ENCODE data around the gene EIF4G3.

Gene EIF4G3

DNA sequence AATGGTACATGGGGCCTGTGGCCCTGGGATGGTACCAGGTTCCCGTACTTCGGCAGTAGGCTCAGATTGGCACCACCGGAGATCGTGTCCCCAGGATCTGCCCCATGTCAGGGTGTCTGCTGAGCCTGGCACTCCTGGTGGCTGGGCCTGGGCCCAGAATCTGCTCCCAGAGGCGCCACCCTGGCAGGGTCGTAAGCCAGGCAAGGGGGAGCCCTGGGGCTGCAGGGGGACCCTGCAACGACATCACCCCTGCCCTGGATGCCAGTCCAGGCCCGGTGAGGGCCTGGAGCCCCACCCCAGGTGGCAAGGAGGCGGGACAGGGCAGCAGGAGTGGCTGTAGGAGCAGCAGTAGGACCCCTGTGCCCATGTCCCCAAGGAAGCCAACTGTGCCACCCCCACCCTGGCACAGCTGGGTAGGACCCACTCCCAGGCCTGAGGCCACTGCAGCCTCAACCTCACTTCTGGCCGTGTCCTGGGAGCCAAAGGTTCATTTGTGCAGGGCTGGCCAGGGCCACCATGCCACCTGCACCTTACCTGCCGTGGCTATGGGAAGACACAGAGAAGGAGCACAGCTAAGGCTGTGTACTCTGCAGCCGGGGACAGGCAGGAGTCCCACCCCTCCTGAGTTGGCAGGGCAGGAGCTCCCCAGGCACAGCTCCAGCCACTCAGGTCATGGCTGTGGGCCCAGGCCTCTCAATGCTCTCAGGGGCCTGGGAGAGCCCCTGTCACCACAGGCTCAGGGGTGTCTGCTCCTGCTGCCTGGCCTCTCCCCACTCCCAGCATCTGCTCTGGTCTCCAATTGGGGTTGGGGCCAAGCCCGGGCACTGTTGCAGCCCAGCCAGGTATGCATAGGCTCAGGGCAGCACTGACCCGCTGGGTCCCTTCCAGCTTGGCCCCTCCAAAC lies 141.7 kb downstream of the EIF4G3 start:
- no peaks in the 10 kb centered on the region for H4K20me1 ChIP-seq (ENCODE audit: insufficient read depth, low read length)
- H3K27me3 ChIP-seq (ENCODE audit: insufficient read depth, low read length), result no peaks in the 10 kb centered on the region
- H3K4me2 ChIP-seq (ENCODE audit: low read length), result no peak overlapping the region
- peaks cover 36% of the 10 kb centered on the region for H3K36me3 ChIP-seq (ENCODE audit: insufficient read depth, low read length)
- peaks cover 3% of the 10 kb centered on the region; the same call in 1 of the 2 replicates for H3F3A ChIP-seq (ENCODE audit: insufficient read depth, low read length)
- H2AFZ ChIP-seq (ENCODE audit: low read length), result no peak overlapping the region
- H3K4me1 ChIP-seq (ENCODE audit: insufficient read depth, low read length, severe bottlenecking), result no peaks in the 10 kb centered on the region
- no peak overlapping the region for H3K9ac ChIP-seq (ENCODE audit: low read length)
- no peaks in the 10 kb centered on the region; the same call in 1 of the 2 replicates for H3K79me2 ChIP-seq (ENCODE audit: insufficient read depth, low read length)
- no peak overlapping the region for H3K4me3 ChIP-seq (ENCODE audit: low read depth, low read length, poor library complexity, severe bottlenecking)
- TF ChIP-seq, protein P1, sequence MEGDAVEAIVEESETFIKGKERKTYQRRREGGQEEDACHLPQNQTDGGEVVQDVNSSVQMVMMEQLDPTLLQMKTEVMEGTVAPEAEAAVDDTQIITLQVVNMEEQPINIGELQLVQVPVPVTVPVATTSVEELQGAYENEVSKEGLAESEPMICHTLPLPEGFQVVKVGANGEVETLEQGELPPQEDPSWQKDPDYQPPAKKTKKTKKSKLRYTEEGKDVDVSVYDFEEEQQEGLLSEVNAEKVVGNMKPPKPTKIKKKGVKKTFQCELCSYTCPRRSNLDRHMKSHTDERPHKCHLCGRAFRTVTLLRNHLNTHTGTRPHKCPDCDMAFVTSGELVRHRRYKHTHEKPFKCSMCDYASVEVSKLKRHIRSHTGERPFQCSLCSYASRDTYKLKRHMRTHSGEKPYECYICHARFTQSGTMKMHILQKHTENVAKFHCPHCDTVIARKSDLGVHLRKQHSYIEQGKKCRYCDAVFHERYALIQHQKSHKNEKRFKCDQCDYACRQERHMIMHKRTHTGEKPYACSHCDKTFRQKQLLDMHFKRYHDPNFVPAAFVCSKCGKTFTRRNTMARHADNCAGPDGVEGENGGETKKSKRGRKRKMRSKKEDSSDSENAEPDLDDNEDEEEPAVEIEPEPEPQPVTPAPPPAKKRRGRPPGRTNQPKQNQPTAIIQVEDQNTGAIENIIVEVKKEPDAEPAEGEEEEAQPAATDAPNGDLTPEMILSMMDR (IDR thresholded peaks at IDR 0.05; ENCODE audit: low read length), result no peak
- TF ChIP-seq EZH2 (IDR thresholded peaks at IDR 0.05; ENCODE audit: borderline replicate concordance, low read length), result no peak
- H3K27ac ChIP-seq (ENCODE audit: low read depth, low read length, poor library complexity, severe bottlenecking), result no peak overlapping the region
- peaks cover 25% of the 10 kb centered on the region for H3K9me3 ChIP-seq (ENCODE audit: low read length)
- no peaks in the 10 kb centered on the region for H3K9me2 ChIP-seq (ENCODE audit: low read depth, low read length)

DNA sequence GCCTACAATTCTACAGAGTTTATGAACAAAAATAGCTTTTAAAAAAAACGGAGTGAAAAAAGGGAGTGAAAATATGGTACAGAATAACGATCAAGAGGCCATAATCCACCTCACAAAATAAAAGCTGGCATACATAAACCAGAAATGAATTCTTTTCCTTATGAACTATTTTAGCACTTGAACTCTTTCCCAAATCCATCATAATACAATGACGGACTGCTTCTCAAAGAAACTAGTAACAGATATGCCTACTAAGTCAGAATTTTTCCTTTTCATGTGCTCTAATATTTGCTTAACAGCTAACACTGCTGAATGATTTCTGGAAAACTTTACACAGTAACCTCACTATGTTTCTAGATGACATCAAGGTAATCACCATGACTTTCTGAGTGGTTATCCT lies 144.0 kb downstream of the EIF4G3 start:
- H3K36me3 ChIP-seq (ENCODE audit: insufficient read depth, low read length), result peaks cover 25% of the 10 kb centered on the region

GRCh38 chr1:21030181-21030580 lies 146.5 kb downstream of the EIF4G3 start:
- no peaks in the 10 kb centered on the region for H3K27me3 ChIP-seq (ENCODE audit: insufficient read depth, low read length)
- no peak overlapping the region for H3K4me3 ChIP-seq (ENCODE audit: low read depth, low read length, poor library complexity, severe bottlenecking)
- H2AFZ ChIP-seq (ENCODE audit: low read length), result no peak overlapping the region
- no peak overlapping the region for H3K9ac ChIP-seq (ENCODE audit: low read length)
- no peak overlapping the region for H3K27ac ChIP-seq (ENCODE audit: low read depth, low read length, poor library complexity, severe bottlenecking)
- TF ChIP-seq EZH2 (IDR thresholded peaks at IDR 0.05; ENCODE audit: borderline replicate concordance, low read length), result no peak
- TF ChIP-seq, protein P1 (IDR thresholded peaks at IDR 0.05; ENCODE audit: low read length), result no peak
- H3F3A ChIP-seq (ENCODE audit: insufficient read depth, low read length), result peaks cover 6% of the 10 kb centered on the region; the same call in 1 of the 2 replicates
- no peaks in the 10 kb centered on the region for H3K9me3 ChIP-seq (ENCODE audit: low read length)
- H3K4me2 ChIP-seq (ENCODE audit: low read length), result no peak overlapping the region
- H3K4me1 ChIP-seq (ENCODE audit: insufficient read depth, low read length, severe bottlenecking), result no peaks in the 10 kb centered on the region
- peaks cover 9% of the 10 kb centered on the region for H3K36me3 ChIP-seq (ENCODE audit: insufficient read depth, low read length)
- no peaks in the 10 kb centered on the region for H4K20me1 ChIP-seq (ENCODE audit: insufficient read depth, low read length)
- no peaks in the 10 kb centered on the region; the same call in 1 of the 2 replicates for H3K79me2 ChIP-seq (ENCODE audit: insufficient read depth, low read length)
- H3K9me2 ChIP-seq (ENCODE audit: low read depth, low read length), result no peaks in the 10 kb centered on the region

More for the DNA sequence above, 144.0 kb downstream of the EIF4G3 start:
- no peak overlapping the region for H2AFZ ChIP-seq (ENCODE audit: low read length)
- H3K4me2 ChIP-seq (ENCODE audit: low read length), result no peak overlapping the region
- no peaks in the 10 kb centered on the region for H3K4me1 ChIP-seq (ENCODE audit: insufficient read depth, low read length, severe bottlenecking)
- no peak overlapping the region for H3K27ac ChIP-seq (ENCODE audit: low read depth, low read length, poor library complexity, severe bottlenecking)
- no peak overlapping the region for H3K4me3 ChIP-seq (ENCODE audit: low read depth, low read length, poor library complexity, severe bottlenecking)
- TF ChIP-seq EZH2 (IDR thresholded peaks at IDR 0.05; ENCODE audit: borderline replicate concordance, low read length), result no peak
- TF ChIP-seq, protein P1 (IDR thresholded peaks at IDR 0.05; ENCODE audit: low read length), result no peak
- H3K9ac ChIP-seq (ENCODE audit: low read length), result no peak overlapping the region
- no peaks in the 10 kb centered on the region for H4K20me1 ChIP-seq (ENCODE audit: insufficient read depth, low read length)
- peaks cover 6% of the 10 kb centered on the region; the same call in 1 of the 2 replicates for H3F3A ChIP-seq (ENCODE audit: insufficient read depth, low read length)
- H3K79me2 ChIP-seq (ENCODE audit: insufficient read depth, low read length), result no peaks in the 10 kb centered on the region; the same call in 1 of the 2 replicates
- H3K9me2 ChIP-seq (ENCODE audit: low read depth, low read length), result no peaks in the 10 kb centered on the region
- peaks cover 17% of the 10 kb centered on the region for H3K9me3 ChIP-seq (ENCODE audit: low read length)
- H3K27me3 ChIP-seq (ENCODE audit: insufficient read depth, low read length), result no peaks in the 10 kb centered on the region

Measured in OCI-LY1 (cell line).